GM21786 (cell line): ENCODE results near the gene LPAR5.
A peak's percentile ranks its signal among the peaks of the same experiment; 100 is the strongest.
"Not testable (repeated sequence)": the region's sequence is repeated elsewhere in the genome, so short reads cannot be mapped to it uniquely, and the experiment has no call there.

Experiments
- ATAC-seq: cut with Tn5 transposase; IDR thresholded peaks from one replicate; pipeline ENCODE4 v1.9.1; 2021; ENCODE audit not compliant: unreplicated experiment

LPAR5 gene

GRCh38 chr12:6607751-6608591 is 27.8 kb downstream of the LPAR5 start:
- peak; percentile 47 for ATAC-seq

DNA sequence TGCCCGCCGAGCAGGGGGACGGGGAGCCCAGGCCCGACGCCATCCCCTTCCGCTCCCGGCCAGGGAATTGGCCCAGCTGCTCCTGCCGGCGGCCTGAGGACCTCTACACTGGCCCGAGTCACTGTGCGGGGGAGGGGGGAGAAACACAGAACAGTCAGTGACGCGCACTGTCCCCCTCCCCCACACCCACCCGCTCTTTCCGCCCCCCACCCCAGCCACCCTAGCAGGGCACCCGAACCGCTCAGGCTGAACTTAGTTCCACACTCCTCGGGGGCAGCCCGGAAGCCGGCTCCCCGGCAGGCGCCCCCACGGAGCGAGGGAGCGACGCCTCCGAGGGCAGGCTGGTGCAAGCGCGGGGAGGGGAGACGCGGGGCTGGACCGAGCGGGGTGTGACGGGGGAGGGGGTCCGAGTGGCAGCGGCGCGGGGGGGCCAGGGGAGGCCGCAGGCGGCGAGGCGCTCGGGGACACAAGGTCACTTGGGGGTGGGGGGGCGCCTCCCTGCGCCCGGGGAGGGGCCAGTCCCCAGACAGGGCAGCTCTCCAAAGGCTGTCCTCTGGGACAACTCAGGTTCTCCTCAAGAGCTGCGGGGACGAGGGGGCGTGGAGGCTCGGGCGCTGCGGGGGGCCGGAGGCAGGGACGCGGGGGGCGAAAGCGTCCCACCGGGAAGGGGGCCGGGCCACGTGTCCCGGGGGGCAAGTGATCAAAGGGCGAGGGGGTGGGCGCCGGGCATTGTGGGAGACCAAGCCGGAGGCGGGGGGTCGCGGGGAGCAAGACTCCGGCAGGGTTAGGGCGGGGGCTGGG is 29.2 kb downstream of the LPAR5 start:
- ATAC-seq: no peak

GRCh38 chr12:6605421-6606330 is 30.1 kb downstream of the LPAR5 start:
- ATAC-seq: no peak

DNA sequence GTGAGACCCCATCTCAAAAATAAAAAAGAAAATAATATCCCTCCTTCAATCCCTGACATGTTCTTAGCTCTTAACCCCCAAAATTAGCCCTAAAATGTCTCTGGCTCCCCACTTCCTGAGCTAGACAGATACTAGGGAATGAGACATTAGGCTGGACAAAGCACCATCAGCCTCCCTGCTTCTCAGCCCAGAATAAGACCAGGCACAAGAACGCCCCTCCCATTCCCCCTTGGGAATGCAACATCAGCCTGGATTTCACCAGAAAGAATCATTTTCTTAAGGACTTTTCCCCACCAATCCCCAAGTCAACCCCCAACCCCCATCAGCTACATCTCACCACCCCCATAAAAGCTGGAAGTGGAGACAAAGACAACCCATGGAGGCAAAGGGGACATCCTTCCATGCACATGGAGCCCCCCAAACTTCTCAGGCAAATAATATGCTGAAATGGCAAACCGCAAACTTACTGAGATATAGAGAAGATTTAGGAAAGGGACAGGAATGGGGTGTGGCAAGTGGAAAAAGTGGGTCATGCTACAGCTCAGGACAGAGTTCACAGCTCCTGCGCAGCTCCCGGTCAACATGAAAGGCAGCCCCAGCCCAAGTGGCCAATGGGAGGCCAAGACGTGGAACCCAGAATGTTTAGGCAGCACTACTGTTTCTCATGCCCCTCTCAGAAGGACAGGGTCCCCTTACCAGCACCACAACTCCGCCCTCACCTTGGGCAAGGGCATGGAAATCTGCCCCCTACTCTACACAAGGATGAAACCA is 31.3 kb downstream of the LPAR5 start:
- no peak for ATAC-seq

DNA sequence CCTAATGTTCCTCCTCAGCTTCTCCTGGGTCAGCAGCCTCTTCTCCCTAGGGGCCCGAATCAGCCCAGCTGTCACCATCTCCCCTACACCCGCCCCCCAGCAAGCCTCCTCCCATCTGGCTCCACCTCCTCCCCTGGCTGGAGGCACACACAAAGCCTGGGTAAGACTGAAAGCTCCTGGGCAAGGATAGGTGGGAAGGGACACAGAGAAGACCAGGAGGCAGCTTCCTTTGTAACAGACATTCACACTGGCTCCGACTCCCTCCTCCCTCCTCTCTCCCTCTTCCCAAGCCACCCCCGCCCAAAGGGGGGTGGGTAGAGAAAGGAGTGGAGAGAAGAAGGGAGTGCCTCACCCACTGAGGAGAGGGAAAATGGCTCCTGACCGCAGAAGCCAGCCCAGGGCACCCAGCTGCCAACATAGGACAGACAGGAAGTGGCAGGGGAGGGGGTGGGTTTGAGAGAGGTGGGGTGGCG is 32.6 kb downstream of the LPAR5 start:
- ATAC-seq: no peak

GRCh38 chr12:6602526-6602925 is 33.2 kb downstream of the LPAR5 start:
- no peak for ATAC-seq

- ATAC-seq: not testable (repeated sequence)
These were observed 40.1 kb downstream of the LPAR5 start for GRCh38 chr12:6595673-6596072.

DNA sequence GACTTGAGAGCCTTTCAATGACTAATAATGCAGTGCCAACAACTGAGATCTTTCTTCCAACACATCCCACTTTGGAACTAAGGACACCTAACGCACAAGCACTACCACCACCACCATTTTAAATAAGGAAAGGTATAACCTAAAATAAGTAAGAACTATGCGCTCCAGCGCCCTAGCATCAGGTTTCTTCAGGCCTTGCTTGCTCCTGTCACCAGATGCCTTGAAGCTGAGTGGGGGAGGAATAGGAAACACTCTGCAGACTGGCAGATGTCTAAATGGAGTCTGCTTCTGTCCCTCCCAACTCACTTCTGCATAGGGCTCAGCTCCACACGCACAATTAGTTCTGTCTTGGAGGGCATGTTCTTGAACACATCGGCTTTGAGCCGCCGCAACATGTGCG is 43.7 kb downstream of the LPAR5 start:
- no peak for ATAC-seq

GRCh38 chr12:6586569-6586968 is 49.2 kb downstream of the LPAR5 start:
- not testable (repeated sequence) for ATAC-seq

GRCh38 chr12:6584293-6584692 is 51.5 kb downstream of the LPAR5 start:
- ATAC-seq: no peak

- ATAC-seq: no peak
These were observed 52.8 kb downstream of the LPAR5 start for GRCh38 chr12:6582959-6583358.

DNA sequence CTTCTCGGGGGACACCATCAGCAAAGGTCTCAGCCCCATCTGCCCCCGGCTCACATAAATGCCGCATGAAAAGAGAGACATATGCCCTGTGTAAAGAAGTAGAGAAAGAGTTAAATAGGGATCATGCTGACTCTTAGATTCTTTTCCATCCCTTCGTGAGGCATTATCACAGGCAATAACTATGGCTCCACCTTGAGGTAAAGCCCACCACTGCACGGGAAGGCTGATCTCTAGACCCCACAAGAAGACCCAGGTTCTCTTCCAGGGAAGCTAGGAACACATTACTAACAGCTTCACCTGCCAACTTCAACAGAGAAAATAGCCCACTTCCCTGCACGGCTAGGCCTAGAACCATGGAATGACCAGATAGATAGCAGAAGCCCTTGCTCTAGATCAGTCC is 53.6 kb downstream of the LPAR5 start:
- no peak for ATAC-seq

DNA sequence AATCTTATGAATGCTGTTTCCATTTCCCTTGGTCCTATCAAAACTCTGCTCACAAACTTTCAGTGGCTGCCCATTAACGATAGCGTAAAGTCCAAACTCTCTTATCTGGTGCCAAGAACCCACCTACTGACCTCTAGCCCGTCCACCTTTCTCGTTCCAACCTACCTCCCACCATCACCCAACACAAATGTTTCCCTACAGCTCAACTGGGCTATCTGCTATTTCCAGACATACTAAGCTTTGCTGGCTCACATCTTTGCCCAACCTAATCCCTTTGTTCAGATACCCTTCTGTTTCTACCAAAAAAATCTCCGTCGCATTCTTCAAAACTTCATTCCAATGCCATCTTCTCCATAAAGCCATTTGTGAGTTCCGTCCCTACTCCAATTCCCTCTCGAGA is 60.1 kb downstream of the LPAR5 start:
- no peak for ATAC-seq

DNA sequence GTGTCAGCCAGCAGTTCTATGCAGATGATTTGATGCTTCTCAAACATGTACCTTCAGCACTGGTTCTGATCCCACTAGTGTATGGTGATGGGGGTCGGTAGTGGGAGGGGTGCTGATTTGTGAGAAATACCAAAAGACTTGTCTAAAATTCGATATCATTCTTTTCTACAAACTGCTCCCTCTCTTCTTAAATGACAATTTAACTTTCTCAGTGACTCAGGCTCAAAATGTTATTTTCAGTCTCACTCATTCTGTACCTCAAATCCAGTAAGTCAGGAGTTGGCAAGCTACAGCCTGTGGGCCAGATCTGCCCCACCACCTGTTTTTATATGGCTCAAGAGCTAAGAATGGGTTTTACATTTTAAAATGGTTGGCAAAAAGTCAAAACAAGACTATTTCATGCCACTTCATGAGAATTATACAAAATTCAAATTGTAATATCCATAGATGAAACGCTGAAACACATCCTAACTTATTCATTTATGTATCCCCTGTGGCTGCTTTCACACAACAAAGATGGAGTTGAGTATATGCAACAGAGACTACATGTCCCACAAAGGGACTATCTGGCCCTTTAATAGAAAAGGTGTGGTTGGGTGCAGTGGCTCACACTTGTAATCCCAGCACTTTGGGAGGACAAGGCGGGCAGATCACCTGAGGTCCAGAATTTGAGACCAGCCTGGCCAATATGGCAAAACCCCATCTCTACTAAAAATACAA is 61.0 kb downstream of the LPAR5 start:
- no peak for ATAC-seq

DNA sequence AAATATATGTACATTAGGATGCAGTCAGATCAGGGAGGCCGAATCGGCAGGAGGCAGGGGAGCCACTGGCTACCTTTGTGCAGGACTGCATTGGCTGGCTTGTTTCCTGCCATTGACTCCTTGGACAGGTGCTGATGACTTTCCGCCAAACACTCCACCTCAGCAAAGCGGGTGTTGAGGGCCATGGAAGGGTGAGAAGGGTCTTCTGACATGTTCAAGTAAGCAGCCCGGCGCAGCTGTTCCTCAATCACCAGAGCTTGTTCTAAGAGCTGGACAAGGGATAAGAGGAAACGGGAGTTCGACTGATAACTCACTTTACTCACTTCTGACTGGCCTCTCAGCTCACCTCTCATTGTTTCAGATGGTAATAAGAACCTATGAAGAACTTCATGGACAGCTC is 62.8 kb downstream of the LPAR5 start:
- no peak for ATAC-seq

DNA sequence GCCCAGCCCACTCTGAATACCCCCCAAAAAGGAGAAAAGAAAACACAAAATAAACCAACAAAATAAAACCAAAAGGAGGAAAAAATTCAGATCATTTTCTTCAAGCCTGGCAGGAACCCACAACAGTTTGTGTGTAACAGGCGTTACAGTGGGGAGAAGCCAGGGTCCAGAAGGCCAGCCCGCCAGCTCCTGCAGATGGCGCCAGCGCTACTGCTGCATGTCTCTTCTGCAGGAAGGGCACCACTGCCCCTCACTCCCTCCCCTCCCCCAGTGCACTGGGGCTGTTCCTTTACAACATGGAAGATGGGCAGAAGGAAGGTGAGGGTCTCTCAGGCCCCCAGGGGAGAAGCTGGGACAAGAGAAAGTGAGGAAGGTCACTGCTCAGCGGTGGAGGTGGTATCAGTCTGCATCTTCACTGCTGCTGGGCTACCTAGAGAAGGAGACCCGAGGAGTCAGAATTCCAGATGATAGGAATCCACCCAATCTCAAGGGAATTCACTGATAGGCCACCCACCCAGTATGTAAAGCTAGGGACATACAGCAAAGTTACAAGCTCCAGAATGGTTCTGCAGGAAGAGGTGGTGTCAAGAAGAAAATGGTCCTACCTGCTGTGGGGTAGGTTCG is 65.4 kb downstream of the LPAR5 start:
- no peak for ATAC-seq

- ATAC-seq: no peak
These were observed 66.0 kb downstream of the LPAR5 start for GRCh38 chr12:6569786-6570185.

- no peak for ATAC-seq
These were observed 66.4 kb downstream of the LPAR5 start for GRCh38 chr12:6569312-6569711.
